Measurements from ENCODE around the gene SEMA6A. TPM values are rescaled to one million over a fixed set of nuclear protein-coding genes. Genes with fewer than 3 reads are reported as not detected.

Gene SEMA6A
- total and polyA plus RNA-seq, 2 experiments from 2014 or later = 233 to 400 TPM

DNA sequence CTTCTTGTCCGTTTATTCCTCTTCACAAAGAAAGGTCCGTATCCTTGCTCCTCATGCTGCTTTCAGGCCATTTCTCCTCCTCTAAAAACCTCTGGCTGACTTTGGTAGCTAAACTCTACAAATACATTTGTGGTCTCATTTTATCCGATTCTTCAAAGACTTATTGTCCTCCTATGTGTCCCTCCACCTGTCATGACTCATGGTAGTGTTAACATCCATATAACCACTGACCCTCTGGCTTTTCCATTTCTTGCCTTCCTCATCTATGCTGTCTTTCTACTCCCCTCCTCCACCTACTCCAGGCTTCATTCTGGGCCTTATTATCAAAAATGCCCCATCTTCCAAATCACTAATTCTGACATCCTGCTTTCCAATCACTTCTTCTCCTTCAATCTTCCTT, 4.1 kb upstream of the SEMA6A start:
- no peak for ATAC-seq
- Histone ChIP-seq H2AFZ (no peak overlapping the region; the same call in 1 of the 2 replicates), H3K27ac (ENCODE audit: low read depth) (no peak overlapping the region), H3K9me2 (ENCODE audit: insufficient read depth) (no peaks in the 10 kb centered on the region), H3K4me3 (no peak overlapping the region), H3K36me3 (ENCODE audit: insufficient read depth) (no peaks in the 10 kb centered on the region), H4K20me1 (replicated peaks; ENCODE audit: insufficient read depth) (no peaks in the 10 kb centered on the region; the same call in 1 of the 2 replicates), H3K79me2 (replicated peaks; ENCODE audit: insufficient read depth) (peaks cover 20% of the 10 kb centered on the region), H3K27me3 (ENCODE audit: insufficient read depth) (no peaks in the 10 kb centered on the region), H3K4me1 (ENCODE audit: insufficient read depth) (peaks cover 20% of the 10 kb centered on the region), H3K4me2 (peak overlapping the region; percentile 13; the same call in 1 of the 2 replicates), H3F3A (replicated peaks; ENCODE audit: low read depth) (peaks cover 4% of the 10 kb centered on the region; the same call in 1 of the 2 replicates)
- Mint-ChIP-seq H3K4me1 (peaks cover 24% of the 10 kb centered on the region), H3K27ac (no peak overlapping the region), H3K4me3 (no peak overlapping the region), H3K36me3 (ENCODE audit: low read depth) (peaks cover 8% of the 10 kb centered on the region; the same call in 2 of the 3 replicates), H3K27me3 (ENCODE audit: insufficient read depth, low read depth, poor library complexity) (peaks cover 14% of the 10 kb centered on the region), H3K9me3 (no peaks in the 10 kb centered on the region; the same call in 2 of the 3 replicates)
- DNase-seq (ENCODE audit: low spot score) = no peak
- TF ChIP-seq CREB1 (CRISPR knock-in tag; IDR thresholded peaks at IDR 0.05; ENCODE audit: low read depth) = no peak
- TF ChIP-seq ZNF331 (CRISPR knock-in tag; IDR thresholded peaks at IDR 0.05; ENCODE audit: low read depth) = no peak
- TF ChIP-seq, protein P1, sequence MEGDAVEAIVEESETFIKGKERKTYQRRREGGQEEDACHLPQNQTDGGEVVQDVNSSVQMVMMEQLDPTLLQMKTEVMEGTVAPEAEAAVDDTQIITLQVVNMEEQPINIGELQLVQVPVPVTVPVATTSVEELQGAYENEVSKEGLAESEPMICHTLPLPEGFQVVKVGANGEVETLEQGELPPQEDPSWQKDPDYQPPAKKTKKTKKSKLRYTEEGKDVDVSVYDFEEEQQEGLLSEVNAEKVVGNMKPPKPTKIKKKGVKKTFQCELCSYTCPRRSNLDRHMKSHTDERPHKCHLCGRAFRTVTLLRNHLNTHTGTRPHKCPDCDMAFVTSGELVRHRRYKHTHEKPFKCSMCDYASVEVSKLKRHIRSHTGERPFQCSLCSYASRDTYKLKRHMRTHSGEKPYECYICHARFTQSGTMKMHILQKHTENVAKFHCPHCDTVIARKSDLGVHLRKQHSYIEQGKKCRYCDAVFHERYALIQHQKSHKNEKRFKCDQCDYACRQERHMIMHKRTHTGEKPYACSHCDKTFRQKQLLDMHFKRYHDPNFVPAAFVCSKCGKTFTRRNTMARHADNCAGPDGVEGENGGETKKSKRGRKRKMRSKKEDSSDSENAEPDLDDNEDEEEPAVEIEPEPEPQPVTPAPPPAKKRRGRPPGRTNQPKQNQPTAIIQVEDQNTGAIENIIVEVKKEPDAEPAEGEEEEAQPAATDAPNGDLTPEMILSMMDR (conservative IDR thresholded peaks at IDR 0.05; ENCODE audit: low read depth in 2 of 2) = no peak
- TF ChIP-seq, protein P2, sequence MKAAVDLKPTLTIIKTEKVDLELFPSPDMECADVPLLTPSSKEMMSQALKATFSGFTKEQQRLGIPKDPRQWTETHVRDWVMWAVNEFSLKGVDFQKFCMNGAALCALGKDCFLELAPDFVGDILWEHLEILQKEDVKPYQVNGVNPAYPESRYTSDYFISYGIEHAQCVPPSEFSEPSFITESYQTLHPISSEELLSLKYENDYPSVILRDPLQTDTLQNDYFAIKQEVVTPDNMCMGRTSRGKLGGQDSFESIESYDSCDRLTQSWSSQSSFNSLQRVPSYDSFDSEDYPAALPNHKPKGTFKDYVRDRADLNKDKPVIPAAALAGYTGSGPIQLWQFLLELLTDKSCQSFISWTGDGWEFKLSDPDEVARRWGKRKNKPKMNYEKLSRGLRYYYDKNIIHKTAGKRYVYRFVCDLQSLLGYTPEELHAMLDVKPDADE (IDR thresholded peaks at IDR 0.05) = no peak
- TF ChIP-seq, protein P3, sequence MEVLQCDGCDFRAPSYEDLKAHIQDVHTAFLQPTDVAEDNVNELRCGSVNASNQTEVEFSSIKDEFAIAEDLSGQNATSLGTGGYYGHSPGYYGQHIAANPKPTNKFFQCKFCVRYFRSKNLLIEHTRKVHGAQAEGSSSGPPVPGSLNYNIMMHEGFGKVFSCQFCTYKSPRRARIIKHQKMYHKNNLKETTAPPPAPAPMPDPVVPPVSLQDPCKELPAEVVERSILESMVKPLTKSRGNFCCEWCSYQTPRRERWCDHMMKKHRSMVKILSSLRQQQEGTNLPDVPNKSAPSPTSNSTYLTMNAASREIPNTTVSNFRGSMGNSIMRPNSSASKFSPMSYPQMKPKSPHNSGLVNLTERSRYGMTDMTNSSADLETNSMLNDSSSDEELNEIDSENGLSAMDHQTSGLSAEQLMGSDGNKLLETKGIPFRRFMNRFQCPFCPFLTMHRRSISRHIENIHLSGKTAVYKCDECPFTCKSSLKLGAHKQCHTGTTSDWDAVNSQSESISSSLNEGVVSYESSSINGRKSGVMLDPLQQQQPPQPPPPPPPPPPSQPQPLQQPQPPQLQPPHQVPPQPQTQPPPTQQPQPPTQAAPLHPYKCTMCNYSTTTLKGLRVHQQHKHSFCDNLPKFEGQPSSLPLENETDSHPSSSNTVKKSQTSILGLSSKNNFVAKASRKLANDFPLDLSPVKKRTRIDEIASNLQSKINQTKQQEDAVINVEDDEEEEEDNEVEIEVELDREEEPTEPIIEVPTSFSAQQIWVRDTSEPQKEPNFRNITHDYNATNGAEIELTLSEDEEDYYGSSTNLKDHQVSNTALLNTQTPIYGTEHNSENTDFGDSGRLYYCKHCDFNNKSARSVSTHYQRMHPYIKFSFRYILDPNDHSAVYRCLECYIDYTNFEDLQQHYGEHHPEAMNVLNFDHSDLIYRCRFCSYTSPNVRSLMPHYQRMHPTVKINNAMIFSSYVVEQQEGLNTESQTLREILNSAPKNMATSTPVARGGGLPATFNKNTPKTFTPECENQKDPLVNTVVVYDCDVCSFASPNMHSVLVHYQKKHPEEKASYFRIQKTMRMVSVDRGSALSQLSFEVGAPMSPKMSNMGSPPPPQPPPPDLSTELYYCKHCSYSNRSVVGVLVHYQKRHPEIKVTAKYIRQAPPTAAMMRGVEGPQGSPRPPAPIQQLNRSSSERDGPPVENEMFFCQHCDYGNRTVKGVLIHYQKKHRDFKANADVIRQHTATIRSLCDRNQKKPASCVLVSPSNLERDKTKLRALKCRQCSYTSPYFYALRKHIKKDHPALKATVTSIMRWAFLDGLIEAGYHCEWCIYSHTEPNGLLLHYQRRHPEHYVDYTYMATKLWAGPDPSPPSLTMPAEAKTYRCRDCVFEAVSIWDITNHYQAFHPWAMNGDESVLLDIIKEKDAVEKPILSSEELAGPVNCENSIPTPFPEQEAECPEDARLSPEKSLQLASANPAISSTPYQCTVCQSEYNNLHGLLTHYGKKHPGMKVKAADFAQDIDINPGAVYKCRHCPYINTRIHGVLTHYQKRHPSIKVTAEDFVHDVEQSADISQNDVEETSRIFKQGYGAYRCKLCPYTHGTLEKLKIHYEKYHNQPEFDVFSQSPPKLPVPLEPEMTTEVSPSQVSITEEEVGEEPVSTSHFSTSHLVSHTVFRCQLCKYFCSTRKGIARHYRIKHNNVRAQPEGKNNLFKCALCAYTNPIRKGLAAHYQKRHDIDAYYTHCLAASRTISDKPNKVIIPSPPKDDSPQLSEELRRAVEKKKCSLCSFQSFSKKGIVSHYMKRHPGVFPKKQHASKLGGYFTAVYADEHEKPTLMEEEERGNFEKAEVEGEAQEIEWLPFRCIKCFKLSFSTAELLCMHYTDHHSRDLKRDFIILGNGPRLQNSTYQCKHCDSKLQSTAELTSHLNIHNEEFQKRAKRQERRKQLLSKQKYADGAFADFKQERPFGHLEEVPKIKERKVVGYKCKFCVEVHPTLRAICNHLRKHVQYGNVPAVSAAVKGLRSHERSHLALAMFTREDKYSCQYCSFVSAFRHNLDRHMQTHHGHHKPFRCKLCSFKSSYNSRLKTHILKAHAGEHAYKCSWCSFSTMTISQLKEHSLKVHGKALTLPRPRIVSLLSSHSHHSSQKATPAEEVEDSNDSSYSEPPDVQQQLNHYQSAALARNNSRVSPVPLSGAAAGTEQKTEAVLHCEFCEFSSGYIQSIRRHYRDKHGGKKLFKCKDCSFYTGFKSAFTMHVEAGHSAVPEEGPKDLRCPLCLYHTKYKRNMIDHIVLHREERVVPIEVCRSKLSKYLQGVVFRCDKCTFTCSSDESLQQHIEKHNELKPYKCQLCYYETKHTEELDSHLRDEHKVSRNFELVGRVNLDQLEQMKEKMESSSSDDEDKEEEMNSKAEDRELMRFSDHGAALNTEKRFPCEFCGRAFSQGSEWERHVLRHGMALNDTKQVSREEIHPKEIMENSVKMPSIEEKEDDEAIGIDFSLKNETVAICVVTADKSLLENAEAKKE (CRISPR knock-in tag; IDR thresholded peaks at IDR 0.05) = no peak
- TF ChIP-seq NANOG (IDR thresholded peaks at IDR 0.05; ENCODE audit: borderline replicate concordance) = no peak
- TF ChIP-seq, protein P4, sequence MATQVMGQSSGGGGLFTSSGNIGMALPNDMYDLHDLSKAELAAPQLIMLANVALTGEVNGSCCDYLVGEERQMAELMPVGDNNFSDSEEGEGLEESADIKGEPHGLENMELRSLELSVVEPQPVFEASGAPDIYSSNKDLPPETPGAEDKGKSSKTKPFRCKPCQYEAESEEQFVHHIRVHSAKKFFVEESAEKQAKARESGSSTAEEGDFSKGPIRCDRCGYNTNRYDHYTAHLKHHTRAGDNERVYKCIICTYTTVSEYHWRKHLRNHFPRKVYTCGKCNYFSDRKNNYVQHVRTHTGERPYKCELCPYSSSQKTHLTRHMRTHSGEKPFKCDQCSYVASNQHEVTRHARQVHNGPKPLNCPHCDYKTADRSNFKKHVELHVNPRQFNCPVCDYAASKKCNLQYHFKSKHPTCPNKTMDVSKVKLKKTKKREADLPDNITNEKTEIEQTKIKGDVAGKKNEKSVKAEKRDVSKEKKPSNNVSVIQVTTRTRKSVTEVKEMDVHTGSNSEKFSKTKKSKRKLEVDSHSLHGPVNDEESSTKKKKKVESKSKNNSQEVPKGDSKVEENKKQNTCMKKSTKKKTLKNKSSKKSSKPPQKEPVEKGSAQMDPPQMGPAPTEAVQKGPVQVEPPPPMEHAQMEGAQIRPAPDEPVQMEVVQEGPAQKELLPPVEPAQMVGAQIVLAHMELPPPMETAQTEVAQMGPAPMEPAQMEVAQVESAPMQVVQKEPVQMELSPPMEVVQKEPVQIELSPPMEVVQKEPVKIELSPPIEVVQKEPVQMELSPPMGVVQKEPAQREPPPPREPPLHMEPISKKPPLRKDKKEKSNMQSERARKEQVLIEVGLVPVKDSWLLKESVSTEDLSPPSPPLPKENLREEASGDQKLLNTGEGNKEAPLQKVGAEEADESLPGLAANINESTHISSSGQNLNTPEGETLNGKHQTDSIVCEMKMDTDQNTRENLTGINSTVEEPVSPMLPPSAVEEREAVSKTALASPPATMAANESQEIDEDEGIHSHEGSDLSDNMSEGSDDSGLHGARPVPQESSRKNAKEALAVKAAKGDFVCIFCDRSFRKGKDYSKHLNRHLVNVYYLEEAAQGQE (IDR thresholded peaks at IDR 0.05; ENCODE audit: unreplicated experiment) = no peak
- no peak for TF ChIP-seq EZH2 (IDR thresholded peaks at IDR 0.05; ENCODE audit: low read depth, unreplicated experiment)
- no peak for TF ChIP-seq EZH2phosphoT487 (IDR thresholded peaks at IDR 0.05; ENCODE audit: unreplicated experiment)
- TF ChIP-seq POLR2AphosphoS5 (IDR thresholded peaks at IDR 0.05; ENCODE audit: low read depth) = no peak

Measured in GM23338 (cell line).